ENCODE results near the gene ACKR4. TPM values are rescaled to one million over a fixed set of nuclear protein-coding genes. Genes with fewer than 3 reads are reported as not detected.
"Not testable (repeated sequence)": the region's sequence is repeated elsewhere in the genome, so short reads cannot be mapped to it uniquely, and the experiment has no call there.

ACKR4 gene
- total and polyA plus RNA-seq, 10 donors: 0.50 to 2.6 (median 1.2) TPM

GRCh38 chr3:132630612-132631011 lies 33.5 kb downstream of the ACKR4 start:
- WGBS, 5 donors: 95 to 98% (median 97%) methylated on average over 7 of the region's 7 CpGs
- Histone ChIP-seq H3K4me1 (no peaks in the 10 kb centered on the region), H3K9me3 (no peaks in the 10 kb centered on the region), H3K4me3 (no peak overlapping the region), H3K36me3 (peaks cover 0 to 70% (median 24%) of the 10 kb centered on the region in 6 donors), H3K27ac (no peak overlapping the region), H3K27me3 (replicated peaks in 1 of 7) (no peaks in the 10 kb centered on the region)
- DNase-seq: no peak
- TF ChIP-seq POLR2A (IDR thresholded peaks at IDR 0.05) (no peak), POLR2AphosphoS5 (IDR thresholded peaks at IDR 0.05) (no peak), CTCF (IDR thresholded peaks at IDR 0.05 in 8 of 11, conservative IDR thresholded peaks at IDR 0.05 in 3 of 11) (no peak)
- intact Hi-C loops (cut with DNase I; ENCODE audit: low total_unique reads): no loop called here

- H3K4me1 ChIP-seq: no peaks in the 10 kb centered on the region
- TF ChIP-seq POLR2AphosphoS5 (IDR thresholded peaks at IDR 0.05): no peak
- no peak for TF ChIP-seq POLR2A (IDR thresholded peaks at IDR 0.05)
- TF ChIP-seq CTCF (IDR thresholded peaks at IDR 0.05 in 8 of 11, conservative IDR thresholded peaks at IDR 0.05 in 3 of 11): no peak
- no peaks in the 10 kb centered on the region for H3K9me3 ChIP-seq
- no peak for DNase-seq
- no peaks in the 10 kb centered on the region for H3K27me3 ChIP-seq (replicated peaks in 1 of 7)
- no peak overlapping the region for H3K4me3 ChIP-seq
- intact Hi-C loops (cut with DNase I; ENCODE audit: low total_unique reads): no loop called here
- H3K36me3 ChIP-seq: peaks cover 3 to 68% (median 26%) of the 10 kb centered on the region in 6 donors
- H3K27ac ChIP-seq: no peak overlapping the region
Observed at GRCh38 chr3:132635052-132635451, 38.0 kb downstream of the ACKR4 start.

- H3K27me3 ChIP-seq (replicated peaks in 1 of 7): no peaks in the 10 kb centered on the region
- TF ChIP-seq CTCF (IDR thresholded peaks at IDR 0.05 in 8 of 11, conservative IDR thresholded peaks at IDR 0.05 in 3 of 11) (no peak), POLR2AphosphoS5 (IDR thresholded peaks at IDR 0.05) (no peak), POLR2A (IDR thresholded peaks at IDR 0.05) (no peak)
- intact Hi-C loops (cut with DNase I; ENCODE audit: low total_unique reads): no loop called here
- H3K4me3 ChIP-seq: no peak overlapping the region
- H3K4me1 ChIP-seq: peaks cover 0 to 6% (median 0%) of the 10 kb centered on the region in 6 donors
- H3K36me3 ChIP-seq: peaks cover 3 to 68% (median 26%) of the 10 kb centered on the region in 6 donors
- no peaks in the 10 kb centered on the region for H3K9me3 ChIP-seq
- 67 to 75% (median 69%) methylated on average over 1 of the region's 1 CpG for WGBS, 5 donors
- no peak for DNase-seq
- H3K27ac ChIP-seq: no peak overlapping the region
Observed at GRCh38 chr3:132637590-132637989, 40.5 kb downstream of the ACKR4 start.

GRCh38 chr3:132638706-132639105 lies 41.6 kb downstream of the ACKR4 start:
- intact Hi-C loops (cut with DNase I; ENCODE audit: low total_unique reads): no loop called here
- TF ChIP-seq POLR2AphosphoS5 (IDR thresholded peaks at IDR 0.05) (no peak), CTCF (IDR thresholded peaks at IDR 0.05 in 8 of 11, conservative IDR thresholded peaks at IDR 0.05 in 3 of 11) (no peak), POLR2A (IDR thresholded peaks at IDR 0.05) (no peak)
- Histone ChIP-seq H3K27ac (no peak overlapping the region), H3K4me3 (no peak overlapping the region), H3K4me1 (peaks cover 0 to 12% (median 0%) of the 10 kb centered on the region in 6 donors), H3K36me3 (peaks cover 3 to 68% (median 26%) of the 10 kb centered on the region in 6 donors), H3K9me3 (no peaks in the 10 kb centered on the region), H3K27me3 (replicated peaks in 1 of 7) (no peaks in the 10 kb centered on the region)
- DNase-seq: no peak

- Histone ChIP-seq H3K36me3 (peaks cover 3 to 53% (median 25%) of the 10 kb centered on the region in 6 donors), H3K4me1 (peaks cover 0 to 12% (median 0%) of the 10 kb centered on the region in 6 donors)
- WGBS, 5 donors: 69 to 87% (median 87%) methylated on average over 2 of the region's 2 CpGs
- not testable (repeated sequence) for H3K27me3 ChIP-seq (replicated peaks in 1 of 7); H3K9me3 ChIP-seq; H3K27ac ChIP-seq; H3K4me3 ChIP-seq; DNase-seq
- intact Hi-C loops (cut with DNase I; ENCODE audit: low total_unique reads): loop anchor here (5.0 to 10.0 kb wide), 2 partner anchors 104 to 287 kb away; no protein-coding TSS in a partner anchor
Observed at GRCh38 chr3:132641427-132641826, 44.4 kb downstream of the ACKR4 start.
